HFF-Myc (cell line): Measurements from ENCODE around the gene ENOX1.

Experiments
- DNase-seq: peaks from one replicate; pipeline ENCODE4 v3.0.0-alpha.2; 2011; ENCODE audit warnings: low read depth; ENCODE audit errors: extremely low read depth
- H3K4me3 ChIP-seq: replicated peaks from 2 replicates; pipeline ENCODE4 v1.5.1; 2011; ENCODE audit warnings: low read depth, mild to moderate bottlenecking, control low read depth, low read length
- CTCF ChIP-seq: IDR thresholded peaks from 2 replicates; pipeline ENCODE4 v1.5.1; 2012; ENCODE audit warnings: mild to moderate bottlenecking, low read depth, low read length, control low read depth; ENCODE audit errors: missing control alignments

Gene ENOX1

GRCh38 chr13:43787518-43787891 is 733 bp upstream of the ENOX1 start:
- no peak for TF ChIP-seq CTCF
- H3K4me3 ChIP-seq = peak overlapping the region; percentile 60

GRCh38 chr13:43786472-43786765 is 353 bp downstream of the ENOX1 start:
- peak overlapping the region; percentile 60 for H3K4me3 ChIP-seq
- no peak for TF ChIP-seq CTCF
- DNase-seq = no peak

More at GRCh38 chr13:43787518-43787891, 733 bp upstream of the ENOX1 start:
- no peak for DNase-seq

- DNase-seq = no peak
- no peak for TF ChIP-seq CTCF
- peak overlapping the region; percentile 60 for H3K4me3 ChIP-seq
Measured at GRCh38 chr13:43785650-43786471, 911 bp downstream of the ENOX1 start.

GRCh38 chr13:43785261-43785649 is 1.5 kb downstream of the ENOX1 start:
- no peak for TF ChIP-seq CTCF
- DNase-seq = no peak
- H3K4me3 ChIP-seq = peak overlapping the region; percentile 60

- no peak for TF ChIP-seq CTCF
- no peak for DNase-seq
- H3K4me3 ChIP-seq = no peak overlapping the region
Measured at GRCh38 chr13:43784496-43784895, 2.3 kb downstream of the ENOX1 start.

- no peak for TF ChIP-seq CTCF
- no peak overlapping the region for H3K4me3 ChIP-seq
- DNase-seq = no peak
Measured at GRCh38 chr13:43783820-43784219, 3.0 kb downstream of the ENOX1 start.

- H3K4me3 ChIP-seq = no peak overlapping the region
- no peak for TF ChIP-seq CTCF
- DNase-seq = no peak
Measured at GRCh38 chr13:43782686-43783085, 4.1 kb downstream of the ENOX1 start.
